CD8-positive, alpha-beta memory T cell (primary cell): ENCODE measurements around the gene NPFFR1. TPM values are rescaled to one million over a fixed set of nuclear protein-coding genes. Genes with fewer than 3 reads are reported as not detected.
A peak's percentile ranks its signal among the peaks of the same experiment; 100 is the strongest.

Experiments used
- CTCF ChIA-PET: fragments of 350-600 bp; sonication (Branson Sonifier 250); formaldehyde crosslinking; loops from one replicate; lab custom pipeline; 2021; ENCODE audit warnings: antibody characterized with exemption; lab: Charles Lee
- POLR2A ChIA-PET: fragments of 350-600 bp; sonication (Branson Sonifier 250); formaldehyde crosslinking; loops from one replicate; lab custom pipeline; 2021; ENCODE audit warnings: antibody characterized with exemption; lab: Charles Lee
- DNase-seq, 5 donors: peaks; one replicate each; pipeline versions ENCODE4 v3.0.0 to v3.0.0-alpha.2; 2020 to 2022; ENCODE audit warnings: mixed read lengths in 1 of 5
- H3K27ac ChIP-seq: one replicate; pipeline ENCODE4 v1.7.0; 2013; ENCODE audit warnings: low read depth, mild to moderate bottlenecking, low read length, moderate library complexity
- H3K27me3 ChIP-seq: 2 replicates; pipeline ENCODE4 v1.7.0; 2013; ENCODE audit warnings: low read length, mild to moderate bottlenecking; ENCODE audit not compliant: insufficient read depth, poor library complexity, severe bottlenecking
- H3K36me3 ChIP-seq: 2 replicates; pipeline ENCODE4 v1.7.0; 2013; ENCODE audit warnings: mild to moderate bottlenecking, low read length, moderate library complexity; ENCODE audit not compliant: insufficient read depth
- H3K4me1 ChIP-seq: 2 replicates; pipeline ENCODE4 v1.7.0; 2013; ENCODE audit warnings: mild to moderate bottlenecking, low read length, moderate library complexity; ENCODE audit not compliant: insufficient read depth
- H3K4me3 ChIP-seq: 2 replicates; pipeline ENCODE4 v1.7.0; 2013; ENCODE audit warnings: mild to moderate bottlenecking, low read length
- H3K9me3 ChIP-seq: 2 replicates; pipeline ENCODE4 v1.7.0; 2013; ENCODE audit warnings: mild to moderate bottlenecking, low read length
- H3K27ac Mint-ChIP-seq, 8 donors: one replicate each; pipeline ENCODE4 v1.8.0; 2020 to 2021; ENCODE audit warnings: mixed read lengths in 8 of 8, mild to moderate bottlenecking in 6 of 8, inconsistent platforms in 3 of 8, moderate library complexity in 3 of 8
- H3K27me3 Mint-ChIP-seq, 2 donors: one replicate each; pipeline ENCODE4 v1.8.0; 2020 to 2021; ENCODE audit warnings: mixed read lengths in 2 of 2, mild to moderate bottlenecking in 1 of 2, moderate library complexity in 1 of 2
- H3K36me3 Mint-ChIP-seq, 3 donors: one replicate each; pipeline ENCODE4 v1.8.0; 2020 to 2021; ENCODE audit warnings: mixed read lengths in 3 of 3, inconsistent platforms in 1 of 3, mild to moderate bottlenecking in 1 of 3
- H3K4me1 Mint-ChIP-seq, 3 donors: one replicate each; pipeline ENCODE4 v1.8.0; 2020 to 2021; ENCODE audit warnings: mixed read lengths in 3 of 3, inconsistent platforms in 1 of 3, mild to moderate bottlenecking in 1 of 3
- H3K4me3 Mint-ChIP-seq, 7 donors: one replicate each; pipeline ENCODE4 v1.8.0; 2020 to 2021; ENCODE audit warnings: mixed read lengths in 7 of 7, mild to moderate bottlenecking in 6 of 7, moderate library complexity in 4 of 7, inconsistent platforms in 2 of 7
- H3K9me3 Mint-ChIP-seq, 5 donors: one replicate each; pipeline ENCODE4 v1.8.0; 2020 to 2022; ENCODE audit warnings: mixed read lengths in 5 of 5, mild to moderate bottlenecking in 3 of 5, moderate library complexity in 2 of 5, inconsistent platforms in 1 of 5
- polyA plus RNA-seq: library from polyadenylated mRNA; unstranded; fragments of 300-500 nt; fragmentation: Illumina TruSeq; gene quantifications from one replicate; pipeline ENCODE4 v1.2.3, GENCODE V29; 2021
- total RNA-seq, 2 experiments: library from RNA; stranded (reverse); gene quantifications; one replicate each; pipeline ENCODE4 v1.2.3, GENCODE V29; 2021

Gene NPFFR1
- total and polyA plus RNA-seq, 3 experiments from 2014 or later: not detected

DNA sequence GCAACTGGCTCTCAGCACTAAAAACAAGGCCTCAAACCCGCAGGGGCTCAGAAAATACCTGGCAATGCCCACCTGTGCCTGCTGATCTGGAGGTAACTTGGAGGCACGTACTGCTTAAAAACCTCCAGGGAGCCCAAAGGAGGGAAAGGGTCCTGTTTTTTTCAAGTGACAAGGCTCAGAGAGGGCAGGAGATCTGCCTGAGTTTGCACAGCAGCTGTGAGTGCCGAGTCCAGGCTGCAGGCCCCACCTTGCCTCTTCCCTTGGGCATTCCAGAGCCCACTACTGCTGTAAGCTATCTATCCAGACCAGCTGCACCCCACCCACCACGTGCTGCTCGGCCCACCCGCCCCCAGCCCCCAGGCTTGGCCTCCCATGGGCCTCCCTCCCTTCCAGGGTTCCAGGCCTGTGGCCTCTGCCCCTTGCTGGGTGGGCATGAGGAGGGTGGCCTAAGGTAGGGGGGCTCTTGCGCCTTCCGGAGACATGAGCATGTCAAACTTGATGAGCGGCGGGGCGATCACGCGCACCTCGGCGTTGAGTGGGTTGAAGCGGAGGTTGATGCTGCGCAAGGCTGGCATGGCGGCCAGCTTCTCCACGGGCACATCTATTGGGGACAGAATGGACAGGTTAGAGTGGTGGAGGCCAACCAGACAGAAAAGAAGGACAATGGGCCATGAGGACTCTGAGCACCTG, 17.2 kb upstream of the NPFFR1 start:
- CTCF ChIA-PET: interaction anchor here (1.6 kb wide), 1 partner anchor 79 kb away, joined by 4 read pairs; no protein-coding TSS in a partner anchor

DNA sequence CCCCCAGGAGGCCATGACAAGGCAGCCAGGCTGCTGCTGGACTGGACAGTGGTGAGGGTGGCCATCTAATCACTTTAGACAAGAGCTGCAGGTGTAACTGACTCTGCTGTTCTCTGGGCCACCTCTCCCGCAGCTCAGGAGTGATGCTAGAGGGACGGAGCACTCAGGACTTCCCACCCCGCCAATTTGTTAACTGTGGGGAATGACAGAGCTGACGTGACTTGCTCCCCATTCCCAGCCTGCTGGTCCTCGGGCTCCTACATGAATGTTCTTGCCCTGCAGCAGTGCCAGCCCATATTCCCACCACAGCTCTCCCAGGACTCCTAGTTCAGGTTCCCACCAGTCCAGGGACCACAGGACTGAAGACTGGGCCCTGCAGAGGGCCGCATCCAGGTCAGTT, 16.7 kb upstream of the NPFFR1 start:
- Histone ChIP-seq H3K4me1 (no peaks in the 10 kb centered on the region), H3K9me3 (no peaks in the 10 kb centered on the region), H3K27ac (no peak overlapping the region), H3K4me3 (no peak overlapping the region), H3K36me3 (no peaks in the 10 kb centered on the region), H3K27me3 (no peaks in the 10 kb centered on the region)
- Mint-ChIP-seq H3K9me3 (no peaks in the 10 kb centered on the region), H3K36me3 (no peaks in the 10 kb centered on the region), H3K27me3 (no peaks in the 10 kb centered on the region), H3K4me3 (no peak overlapping the region), H3K27ac (no peak overlapping the region), H3K4me1 (no peaks in the 10 kb centered on the region)
- no peak for DNase-seq
- ChIA-PET POLR2A (no interaction called here), CTCF (interaction anchor here (1.6 kb wide), 1 partner anchor 79 kb away, joined by 4 read pairs; no protein-coding TSS in a partner anchor)

More for the DNA sequence above, 17.2 kb upstream of the NPFFR1 start:
- no peaks in the 10 kb centered on the region for H3K36me3 ChIP-seq
- H3K4me3 Mint-ChIP-seq: no peak overlapping the region
- no peaks in the 10 kb centered on the region for H3K9me3 ChIP-seq
- POLR2A ChIA-PET: no interaction called here
- no peaks in the 10 kb centered on the region for H3K9me3 Mint-ChIP-seq
- DNase-seq: no peak
- H3K27me3 Mint-ChIP-seq: no peaks in the 10 kb centered on the region
- H3K4me1 Mint-ChIP-seq: no peaks in the 10 kb centered on the region
- H3K27ac ChIP-seq: no peak overlapping the region
- no peak overlapping the region for H3K4me3 ChIP-seq
- H3K4me1 ChIP-seq: no peaks in the 10 kb centered on the region
- no peaks in the 10 kb centered on the region for H3K36me3 Mint-ChIP-seq
- no peaks in the 10 kb centered on the region for H3K27me3 ChIP-seq
- peak overlapping the region in 2 of 8 donors; percentile 15 to 73 for H3K27ac Mint-ChIP-seq

DNA sequence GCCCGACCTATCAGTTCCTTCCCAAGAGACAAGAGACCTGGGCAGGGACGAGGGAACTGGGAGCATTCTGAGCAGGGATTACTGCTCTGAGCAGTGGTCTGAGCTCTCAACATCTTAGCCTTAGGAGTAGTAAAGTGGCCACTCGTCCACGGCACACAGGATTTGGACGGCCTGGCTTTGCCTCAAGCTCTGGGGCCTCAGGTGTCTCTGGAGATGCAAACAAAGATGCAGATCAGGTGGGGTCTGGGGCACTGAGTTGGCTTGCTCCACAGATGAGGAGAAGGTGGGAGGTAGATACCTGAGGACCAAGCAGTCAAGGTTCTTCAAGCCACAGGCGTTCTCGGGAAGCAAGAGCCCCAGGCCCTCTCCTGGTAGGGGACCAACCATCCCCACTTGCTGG, 16.1 kb upstream of the NPFFR1 start:
- Mint-ChIP-seq H3K4me3 (no peak overlapping the region), H3K9me3 (no peaks in the 10 kb centered on the region), H3K27ac (no peak overlapping the region), H3K27me3 (peaks cover 0 to under 1% of the 10 kb centered on the region in 2 donors), H3K4me1 (no peaks in the 10 kb centered on the region), H3K36me3 (no peaks in the 10 kb centered on the region)
- Histone ChIP-seq H3K27me3 (no peaks in the 10 kb centered on the region), H3K36me3 (no peaks in the 10 kb centered on the region), H3K27ac (no peak overlapping the region), H3K4me1 (no peaks in the 10 kb centered on the region), H3K4me3 (no peak overlapping the region), H3K9me3 (no peaks in the 10 kb centered on the region)
- DNase-seq: no peak
- POLR2A ChIA-PET: no interaction called here
- CTCF ChIA-PET: interaction anchor here (1.3 to 1.6 kb wide), 2 partner anchors 64 to 78 kb away, joined by 3 to 4 read pairs; no protein-coding TSS in a partner anchor

DNA sequence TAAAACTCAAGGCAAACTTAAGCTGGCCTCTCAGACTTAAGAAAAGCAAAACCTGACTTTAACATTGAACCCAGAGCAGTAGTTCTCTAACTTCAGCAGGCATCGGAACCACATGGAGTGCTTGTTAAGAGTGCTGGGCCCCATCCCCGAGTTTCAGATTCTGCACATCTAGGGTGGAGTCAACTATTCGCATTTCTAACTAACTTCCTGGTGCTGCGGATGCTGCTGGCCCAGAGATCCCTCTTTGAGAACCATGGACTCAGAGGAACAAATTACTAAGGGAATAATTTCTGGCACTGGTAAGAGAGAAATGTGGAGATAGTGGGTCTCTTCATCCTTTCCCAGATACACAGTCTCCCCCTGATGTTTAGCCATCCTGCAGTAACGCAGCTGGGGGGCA, 14.6 kb upstream of the NPFFR1 start:
- DNase-seq: no peak
- H3K27ac Mint-ChIP-seq: no peak overlapping the region
- H3K9me3 Mint-ChIP-seq: no peaks in the 10 kb centered on the region
- H3K36me3 Mint-ChIP-seq: no peaks in the 10 kb centered on the region
- ChIA-PET CTCF (interaction anchor here (1.3 kb wide), 1 partner anchor 66 kb away, joined by 3 read pairs; no protein-coding TSS in a partner anchor), POLR2A (no interaction called here)
- no peak overlapping the region for H3K4me3 Mint-ChIP-seq
- peaks cover under 1 to 2% (median 2%) of the 10 kb centered on the region in 3 donors for H3K4me1 Mint-ChIP-seq
- Histone ChIP-seq H3K4me1 (no peaks in the 10 kb centered on the region), H3K36me3 (no peaks in the 10 kb centered on the region), H3K27ac (no peak overlapping the region), H3K27me3 (no peaks in the 10 kb centered on the region), H3K4me3 (no peak overlapping the region), H3K9me3 (no peaks in the 10 kb centered on the region)
- peaks cover 0 to 3% of the 10 kb centered on the region in 2 donors for H3K27me3 Mint-ChIP-seq

DNA sequence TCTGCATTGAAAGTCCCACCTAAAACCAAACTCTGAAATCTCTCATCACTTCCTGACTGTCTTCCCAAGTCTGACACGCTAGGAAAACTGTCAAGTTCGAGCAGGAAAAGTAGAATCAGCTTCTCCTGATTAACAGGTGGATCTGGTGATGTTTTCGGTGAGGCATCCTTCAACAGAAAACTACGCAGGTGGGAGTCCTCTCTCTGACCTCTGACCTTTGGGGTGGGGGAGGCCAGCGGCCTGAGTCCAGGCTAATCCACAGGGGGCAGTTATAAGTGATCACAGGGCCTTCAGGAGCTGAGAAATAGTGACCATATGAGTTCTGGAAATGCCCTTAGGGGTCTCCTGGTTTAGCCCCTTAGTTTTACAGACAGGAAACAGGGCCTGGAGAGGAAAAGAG, 13.4 kb upstream of the NPFFR1 start:
- no peak for DNase-seq
- Mint-ChIP-seq H3K36me3 (no peaks in the 10 kb centered on the region), H3K27me3 (peaks cover 0 to 3% of the 10 kb centered on the region in 2 donors), H3K27ac (no peak overlapping the region), H3K4me3 (no peak overlapping the region), H3K9me3 (no peaks in the 10 kb centered on the region), H3K4me1 (peaks cover 6 to 7% (median 6%) of the 10 kb centered on the region in 3 donors)
- CTCF ChIA-PET: no interaction called here
- POLR2A ChIA-PET: no interaction called here
- Histone ChIP-seq H3K9me3 (no peaks in the 10 kb centered on the region), H3K36me3 (no peaks in the 10 kb centered on the region), H3K27me3 (no peaks in the 10 kb centered on the region), H3K4me1 (no peaks in the 10 kb centered on the region), H3K4me3 (no peak overlapping the region), H3K27ac (no peak overlapping the region)

DNA sequence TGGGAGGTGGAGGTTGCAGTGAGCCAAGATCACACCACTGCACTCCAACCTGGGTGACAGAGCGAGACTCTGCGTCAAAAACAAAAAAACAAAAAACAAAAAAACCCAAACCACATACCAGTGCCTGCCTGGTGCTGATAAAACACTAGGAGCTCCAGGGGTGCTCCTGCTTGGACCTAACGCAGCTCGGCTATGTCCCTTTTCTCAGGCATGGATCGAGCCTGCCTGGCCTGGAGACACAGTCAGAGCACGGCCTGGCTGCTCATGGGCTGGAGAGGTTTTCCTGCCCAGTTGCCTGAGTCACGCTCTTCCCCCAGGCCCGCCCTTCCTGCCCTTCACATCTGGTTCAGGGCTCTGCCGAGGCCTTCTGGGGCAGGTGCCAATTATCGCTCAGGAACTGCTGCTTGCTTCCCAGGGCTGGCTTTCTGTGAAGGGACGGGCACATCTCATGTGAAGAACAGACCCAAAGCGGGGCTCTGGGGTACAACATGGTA, 12.6 kb upstream of the NPFFR1 start:
- peaks cover 6 to 7% (median 6%) of the 10 kb centered on the region in 3 donors for H3K4me1 Mint-ChIP-seq
- peaks cover 0 to 3% of the 10 kb centered on the region in 2 donors for H3K27me3 Mint-ChIP-seq
- H3K27ac Mint-ChIP-seq: no peak overlapping the region
- H3K4me3 Mint-ChIP-seq: no peak overlapping the region
- no peaks in the 10 kb centered on the region for H3K9me3 Mint-ChIP-seq
- CTCF ChIA-PET: no interaction called here
- Histone ChIP-seq H3K27me3 (no peaks in the 10 kb centered on the region), H3K36me3 (no peaks in the 10 kb centered on the region), H3K4me3 (no peak overlapping the region), H3K27ac (no peak overlapping the region), H3K4me1 (no peaks in the 10 kb centered on the region), H3K9me3 (no peaks in the 10 kb centered on the region)
- POLR2A ChIA-PET: no interaction called here
- H3K36me3 Mint-ChIP-seq: no peaks in the 10 kb centered on the region
- no peak for DNase-seq

DNA sequence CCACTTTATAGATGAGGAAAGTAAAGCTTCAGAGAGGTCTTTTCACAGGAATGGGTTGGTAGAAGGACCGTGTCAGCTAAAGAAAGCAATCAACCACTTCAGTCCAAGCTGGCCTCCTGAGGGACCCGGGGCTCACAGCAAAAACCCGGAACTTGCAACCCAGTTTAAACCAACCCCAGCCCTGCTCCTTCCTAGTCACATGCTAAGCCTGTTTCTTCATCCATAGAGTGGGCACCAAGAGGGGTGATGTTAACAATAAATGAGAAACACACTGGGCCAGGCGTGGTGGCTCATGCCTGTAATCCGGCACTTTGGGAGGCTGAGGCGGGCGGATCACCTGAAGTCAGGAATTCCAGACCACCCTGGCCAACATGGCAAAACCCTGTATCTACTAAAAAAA, 12.1 kb upstream of the NPFFR1 start:
- H3K27ac Mint-ChIP-seq: no peak overlapping the region
- H3K4me1 Mint-ChIP-seq: peaks cover 6 to 7% (median 6%) of the 10 kb centered on the region in 3 donors
- Histone ChIP-seq H3K27me3 (no peaks in the 10 kb centered on the region), H3K9me3 (no peaks in the 10 kb centered on the region), H3K4me3 (no peak overlapping the region), H3K4me1 (no peaks in the 10 kb centered on the region), H3K27ac (no peak overlapping the region), H3K36me3 (no peaks in the 10 kb centered on the region)
- ChIA-PET CTCF (no interaction called here), POLR2A (no interaction called here)
- peaks cover 0 to 3% of the 10 kb centered on the region in 2 donors for H3K27me3 Mint-ChIP-seq
- H3K4me3 Mint-ChIP-seq: no peak overlapping the region
- no peaks in the 10 kb centered on the region for H3K36me3 Mint-ChIP-seq
- H3K9me3 Mint-ChIP-seq: no peaks in the 10 kb centered on the region
- DNase-seq: no peak

DNA sequence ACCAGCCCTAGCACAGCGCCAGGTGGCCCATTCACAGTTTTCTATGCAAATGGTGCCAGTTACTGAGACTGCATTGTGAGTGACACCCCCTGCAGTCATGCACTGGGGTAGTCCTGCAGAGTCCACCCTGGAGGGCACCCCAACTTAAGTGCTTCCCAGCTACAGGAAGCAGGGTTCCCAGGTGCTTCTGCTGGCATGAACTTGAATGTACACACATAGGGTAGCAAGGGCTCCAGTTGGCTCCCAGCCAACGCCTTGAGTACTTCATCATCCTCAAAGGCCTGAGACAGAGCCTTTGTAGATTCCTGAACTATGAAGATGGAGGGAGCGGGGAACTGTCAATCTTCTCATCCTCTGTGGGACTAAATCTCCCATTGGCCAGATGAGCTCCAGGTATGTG, 11.5 kb upstream of the NPFFR1 start:
- Histone ChIP-seq H3K4me3 (no peak overlapping the region), H3K27me3 (no peaks in the 10 kb centered on the region), H3K27ac (no peak overlapping the region), H3K9me3 (no peaks in the 10 kb centered on the region), H3K36me3 (no peaks in the 10 kb centered on the region), H3K4me1 (no peaks in the 10 kb centered on the region)
- no peak overlapping the region for H3K4me3 Mint-ChIP-seq
- ChIA-PET CTCF (no interaction called here), POLR2A (no interaction called here)
- DNase-seq: no peak
- H3K4me1 Mint-ChIP-seq: peaks cover 6 to 7% (median 6%) of the 10 kb centered on the region in 3 donors
- H3K27ac Mint-ChIP-seq: peak overlapping the region in 1 of 8 donors; percentile 26
- H3K27me3 Mint-ChIP-seq: peaks cover 0 to 3% of the 10 kb centered on the region in 2 donors
- no peaks in the 10 kb centered on the region for H3K36me3 Mint-ChIP-seq
- no peaks in the 10 kb centered on the region for H3K9me3 Mint-ChIP-seq
